GM21381 (cell line): ENCODE results near the gene HTT-AS.
"Not testable (repeated sequence)": the region's sequence is repeated elsewhere in the genome, so short reads cannot be mapped to it uniquely, and the experiment has no call there.

Experiments used
- ATAC-seq: cut with Tn5 transposase; IDR thresholded peaks from one replicate; pipeline ENCODE4 v1.9.1; 2021; ENCODE audit warnings: mild to moderate bottlenecking, moderate library complexity; ENCODE audit not compliant: unreplicated experiment

Gene HTT-AS

GRCh38 chr4:3074078-3074845 lies at the start of gene HTT-AS, which contains the start of gene HTT:
TSS of gene HTT-AS (minus strand) at chr4:3074538.
TSS of gene HTT (plus strand) at chr4:3074681. CDS start at chr4:3074826, 145 bp downstream.
- ATAC-seq: peak; percentile 76

- no peak for ATAC-seq
Observed at GRCh38 chr4:3123181-3123671, 48.9 kb upstream of the HTT-AS start.

DNA sequence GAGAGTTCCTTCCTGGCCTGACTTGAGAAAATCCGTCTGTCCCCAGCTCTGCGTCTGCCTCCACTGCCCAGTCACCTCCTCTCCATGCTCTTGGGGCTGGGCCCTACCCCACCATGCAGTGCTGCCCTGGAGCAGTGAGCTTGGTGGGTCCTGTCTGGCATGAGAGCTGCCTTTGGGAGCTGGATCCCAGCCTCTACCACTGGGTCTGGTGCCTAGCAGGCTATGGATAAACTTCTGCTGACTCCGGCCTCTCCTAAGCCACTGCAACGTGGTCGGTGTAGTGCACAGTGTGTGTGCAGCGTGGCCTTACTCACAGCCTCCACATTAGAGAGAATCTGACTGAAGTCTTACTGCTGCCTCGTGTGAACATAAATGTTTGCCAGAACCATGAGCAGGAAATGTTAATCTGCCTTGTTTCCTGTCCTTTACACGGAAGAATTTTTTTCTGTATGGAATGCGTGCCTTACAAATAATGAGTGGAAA lies 47.8 kb upstream of the HTT-AS start:
- ATAC-seq: no peak

DNA sequence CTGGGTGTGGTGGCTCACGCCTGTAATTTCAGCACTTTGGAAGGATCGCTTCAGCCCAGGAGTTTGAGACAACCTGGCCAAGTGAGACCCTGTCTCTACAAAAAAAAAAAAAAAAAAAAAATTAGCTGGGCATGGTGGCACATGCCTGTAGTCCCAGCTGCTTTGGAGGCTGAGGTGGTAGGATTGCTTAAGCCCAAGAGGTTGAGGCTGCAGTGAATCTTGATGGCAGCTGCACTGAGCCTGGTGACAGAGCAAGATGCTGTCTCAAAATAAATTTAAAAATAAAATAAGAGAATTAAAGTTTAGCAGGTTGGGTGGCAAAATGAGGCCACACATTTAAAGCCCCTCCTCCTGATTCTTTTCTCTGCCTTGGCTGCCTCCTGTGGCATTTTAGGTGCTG lies 47.3 kb upstream of the HTT-AS start:
- no peak for ATAC-seq

GRCh38 chr4:3121110-3121509 lies 46.8 kb upstream of the HTT-AS start:
- ATAC-seq: no peak

DNA sequence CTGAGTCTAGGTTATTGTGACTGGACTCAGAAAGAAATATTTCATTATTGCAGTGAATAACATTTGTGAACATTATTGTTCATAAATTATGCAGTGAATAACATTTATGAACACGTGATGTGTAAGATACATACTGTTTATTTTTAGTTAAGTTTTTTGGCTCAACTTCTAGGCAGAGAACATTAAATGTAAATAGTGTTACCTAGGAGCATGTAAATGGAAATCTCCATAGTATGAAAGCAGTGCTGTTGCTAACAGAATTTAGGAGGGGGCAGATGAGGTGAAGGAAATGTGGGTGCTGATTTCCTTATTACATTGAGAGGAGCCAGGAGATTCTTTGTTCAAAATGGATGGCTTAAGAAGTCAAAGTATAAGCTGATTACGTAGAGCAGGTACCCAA lies 45.1 kb upstream of the HTT-AS start:
- no peak for ATAC-seq

DNA sequence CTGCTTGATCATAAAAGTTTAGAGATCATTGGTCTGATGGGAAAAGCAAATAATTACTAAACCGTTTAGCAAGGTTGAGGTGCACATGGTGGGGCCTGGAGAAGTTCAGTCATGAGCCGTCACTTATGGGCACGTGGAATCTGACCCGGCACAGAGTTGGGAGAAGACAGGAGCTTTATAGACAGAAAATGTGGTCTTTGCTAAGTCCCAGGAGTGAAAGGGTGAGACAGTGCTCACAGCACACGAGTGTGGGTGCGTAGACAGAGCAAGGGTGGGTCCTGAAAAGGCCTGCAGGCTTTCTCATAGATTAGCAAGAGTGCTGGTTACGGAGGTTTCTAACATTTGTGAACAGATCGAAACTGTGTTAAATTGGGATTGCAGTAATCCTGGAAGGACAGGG lies 44.0 kb upstream of the HTT-AS start:
- no peak for ATAC-seq

GRCh38 chr4:3116955-3117354 lies 42.6 kb upstream of the HTT-AS start:
- no peak for ATAC-seq

GRCh38 chr4:3115637-3116270 lies 41.4 kb upstream of the HTT-AS start:
- ATAC-seq: no peak

- ATAC-seq: no peak
Observed at GRCh38 chr4:3114377-3114776, 40.0 kb upstream of the HTT-AS start.

- ATAC-seq: no peak
Observed at GRCh38 chr4:3112609-3113469, 38.5 kb upstream of the HTT-AS start.

DNA sequence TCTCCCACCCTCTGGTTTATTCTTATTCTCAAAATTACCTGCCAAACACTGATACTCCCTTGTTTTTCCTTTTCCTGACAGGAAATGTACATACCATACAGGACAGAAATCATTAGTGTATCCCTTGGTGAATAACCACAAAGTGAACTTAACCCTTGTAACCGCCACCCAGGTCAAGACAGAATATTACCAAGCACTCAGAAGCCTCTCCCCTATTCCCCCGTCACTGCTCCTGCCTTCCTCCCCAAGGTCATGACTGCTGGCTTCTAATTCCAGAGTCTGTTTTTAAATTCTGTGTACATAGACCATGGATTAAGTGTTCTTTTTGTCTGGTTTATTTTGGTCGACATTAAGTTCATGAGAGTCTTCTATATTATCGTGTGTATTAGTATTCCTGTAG lies 37.9 kb upstream of the HTT-AS start:
- no peak for ATAC-seq

DNA sequence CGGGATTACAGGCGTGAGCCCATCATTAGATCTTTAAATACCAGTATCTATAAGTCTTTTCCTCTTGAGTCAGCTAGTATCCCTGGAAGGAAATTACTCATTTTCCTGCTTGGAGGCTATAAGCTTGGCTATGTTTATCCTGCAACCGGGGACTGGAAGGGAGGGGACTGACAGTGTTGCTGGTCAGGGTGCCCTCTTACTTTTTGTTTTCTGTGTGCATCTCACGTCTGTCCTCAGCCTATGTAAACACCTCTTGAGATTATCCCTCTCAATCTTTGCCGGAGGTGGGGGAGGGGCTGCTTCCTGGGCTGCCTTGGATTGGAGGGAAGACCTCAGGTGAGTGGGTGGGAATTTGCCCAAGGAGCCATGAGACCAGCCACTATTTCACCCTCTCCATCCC lies 37.1 kb upstream of the HTT-AS start:
- ATAC-seq: no peak

DNA sequence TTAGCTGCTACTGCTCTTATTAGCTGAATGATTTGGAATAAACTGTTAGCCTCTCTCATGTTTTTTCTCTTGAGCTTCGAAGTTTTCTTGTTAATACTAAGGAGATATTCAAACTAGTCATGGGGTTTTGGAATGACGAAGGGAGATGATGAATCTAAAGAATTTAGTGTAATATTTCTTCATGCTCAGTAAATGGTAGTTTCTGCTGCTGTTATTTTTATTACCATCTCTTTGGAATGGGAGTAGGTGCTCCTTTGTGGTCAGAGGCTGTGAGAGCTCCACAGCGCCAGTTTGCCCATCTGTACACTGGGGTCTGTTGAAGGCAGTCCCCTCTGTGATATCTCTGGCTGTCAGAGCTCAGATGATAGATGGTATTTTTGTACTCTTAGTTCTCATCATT lies 33.9 kb upstream of the HTT-AS start:
- ATAC-seq: no peak

- no peak for ATAC-seq
Observed at GRCh38 chr4:3107691-3108121, 33.4 kb upstream of the HTT-AS start.

DNA sequence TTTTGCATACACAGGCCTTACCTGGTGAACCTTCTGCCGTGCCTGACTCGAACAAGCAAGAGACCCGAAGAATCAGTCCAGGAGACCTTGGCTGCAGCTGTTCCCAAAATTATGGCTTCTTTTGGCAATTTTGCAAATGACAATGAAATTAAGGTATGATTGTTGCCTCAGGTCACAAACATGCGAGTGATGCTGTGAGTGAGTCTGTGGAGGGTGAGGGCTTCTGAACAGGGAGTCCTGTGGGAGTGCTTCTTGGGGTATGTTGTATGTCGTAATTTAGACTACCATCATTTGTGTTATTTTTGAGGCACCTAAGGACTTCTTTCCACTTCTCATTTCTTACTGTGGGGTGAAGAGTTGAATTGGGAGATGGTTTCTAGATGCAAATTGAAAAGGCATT lies 32.9 kb upstream of the HTT-AS start:
- ATAC-seq: no peak

DNA sequence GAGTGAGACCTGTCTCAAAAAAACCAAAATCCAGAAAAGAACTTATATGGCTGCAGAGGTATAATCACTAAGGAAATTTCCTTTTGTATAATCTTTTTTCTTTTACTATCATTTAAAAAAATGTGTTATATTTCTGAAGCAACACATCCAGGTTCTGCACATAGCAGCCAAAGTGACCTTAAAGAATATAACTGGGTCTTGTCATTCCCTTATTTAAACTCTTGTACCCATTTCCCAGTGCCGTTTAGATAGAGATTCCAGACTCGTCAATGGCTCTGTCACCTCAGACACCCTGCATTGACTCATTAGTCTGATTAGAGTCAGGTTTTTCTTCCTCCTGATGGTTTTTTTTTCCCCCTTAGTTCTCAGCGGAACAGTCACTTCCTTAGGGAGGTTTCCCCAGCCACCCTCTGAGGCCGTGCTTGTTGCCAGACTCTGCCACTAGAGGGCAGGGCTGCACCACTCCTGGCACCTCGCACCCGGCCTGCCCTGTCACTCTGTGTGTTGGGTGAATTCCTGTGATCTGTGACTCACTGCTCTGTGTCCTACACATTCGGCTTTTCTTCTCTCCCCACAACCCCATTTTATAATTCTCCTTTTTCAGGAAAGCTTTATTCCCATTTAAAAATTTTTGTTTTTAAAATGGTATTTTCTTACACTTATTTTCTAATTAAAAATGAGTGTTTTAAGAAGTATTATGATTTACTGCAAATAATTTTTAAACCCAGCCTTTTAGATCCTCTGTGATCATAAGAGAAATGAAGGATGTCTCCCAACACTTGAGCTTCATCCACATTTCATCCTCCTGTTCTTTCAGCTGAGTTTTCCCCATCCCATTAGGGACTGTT lies 32.2 kb upstream of the HTT-AS start:
- peak; percentile 96 for ATAC-seq

DNA sequence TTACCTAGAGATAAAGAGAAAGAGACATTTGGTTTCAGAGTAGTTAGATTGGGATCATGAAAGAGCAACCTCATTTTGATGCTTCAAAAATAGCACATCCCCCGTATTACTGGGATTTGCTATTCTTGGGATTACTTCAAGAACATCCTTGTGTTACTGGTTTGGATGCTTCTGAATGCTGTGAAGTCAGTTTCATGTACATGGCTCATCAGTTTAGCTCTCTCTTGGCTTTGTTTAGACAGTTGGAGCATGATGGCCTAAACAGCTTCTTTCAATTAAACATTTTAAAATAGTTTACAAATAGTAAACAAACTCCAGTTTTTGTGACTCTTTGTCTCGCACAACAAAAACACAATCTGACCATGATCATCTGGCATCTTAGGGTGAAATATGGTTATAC lies 24.0 kb upstream of the HTT-AS start:
- ATAC-seq: no peak

DNA sequence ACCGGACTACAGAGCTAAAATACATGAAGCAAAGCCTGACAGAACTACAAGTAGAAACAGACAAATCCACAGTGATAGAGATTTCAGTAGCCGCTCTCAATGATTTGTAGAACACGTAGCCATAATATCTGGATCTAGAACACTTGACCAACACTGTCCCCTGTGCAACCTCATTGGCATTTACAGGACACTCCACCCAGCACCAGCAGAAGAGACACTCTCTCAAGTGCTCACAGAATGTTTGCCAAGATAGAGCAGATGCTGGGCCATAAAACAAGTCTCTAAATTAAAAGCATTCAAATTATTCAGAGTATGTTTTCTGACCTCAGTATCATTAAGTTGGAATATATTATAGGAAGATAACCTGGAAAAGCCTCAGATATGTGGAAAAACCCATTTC lies 21.9 kb upstream of the HTT-AS start:
- no peak for ATAC-seq

DNA sequence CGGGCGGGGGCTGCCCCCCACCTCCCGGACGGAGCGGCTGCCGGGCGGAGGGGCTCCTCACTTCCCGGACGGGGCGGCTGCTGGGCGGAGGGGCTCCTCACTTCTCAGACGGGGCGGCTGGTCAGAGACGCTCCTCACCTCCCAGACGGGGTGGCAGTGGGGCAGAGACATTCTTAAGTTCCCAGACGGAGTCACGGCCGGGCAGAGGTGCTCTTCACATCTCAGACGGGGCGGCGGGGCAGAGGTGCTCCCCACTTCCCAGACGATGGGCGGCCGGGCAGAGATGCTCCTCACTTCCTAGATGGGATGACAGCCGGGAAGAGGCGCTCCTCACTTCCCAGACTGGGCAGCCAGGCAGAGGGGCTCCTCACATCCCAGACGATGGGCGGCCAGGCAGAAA lies 20.4 kb upstream of the HTT-AS start:
- ATAC-seq: not testable (repeated sequence)
